ENCODE results near the gene KIAA1614.

KIAA1614 gene

DNA sequence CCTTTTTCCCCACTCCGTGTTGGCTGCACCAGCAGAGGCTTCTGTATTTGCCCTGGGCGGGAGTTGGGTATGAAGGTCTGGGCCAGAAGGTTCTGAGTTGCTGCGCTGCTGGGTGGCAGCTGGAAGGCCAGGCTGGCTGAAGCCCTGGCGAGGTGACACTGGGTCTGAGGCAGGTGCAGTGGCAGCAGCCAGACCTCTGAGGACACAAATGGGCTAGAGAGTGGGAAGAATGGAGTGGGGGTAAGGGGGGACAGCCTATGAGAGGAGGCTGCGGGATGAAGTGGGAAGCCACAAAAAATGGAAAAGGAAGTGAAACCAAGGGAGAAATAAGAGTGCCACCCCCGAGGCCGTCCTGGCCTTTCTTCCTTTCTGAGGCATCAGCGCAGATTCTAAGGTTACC lies 56.7 kb downstream of the KIAA1614 start:
- DNase-seq, result no peak
- in situ Hi-C loops (cut with HindIII; ENCODE audit: low pct_ligation_motif_present, low pct_unique_long_range_greater_than_20kb, low sequenced_read_pairs), result no loop called here

DNA sequence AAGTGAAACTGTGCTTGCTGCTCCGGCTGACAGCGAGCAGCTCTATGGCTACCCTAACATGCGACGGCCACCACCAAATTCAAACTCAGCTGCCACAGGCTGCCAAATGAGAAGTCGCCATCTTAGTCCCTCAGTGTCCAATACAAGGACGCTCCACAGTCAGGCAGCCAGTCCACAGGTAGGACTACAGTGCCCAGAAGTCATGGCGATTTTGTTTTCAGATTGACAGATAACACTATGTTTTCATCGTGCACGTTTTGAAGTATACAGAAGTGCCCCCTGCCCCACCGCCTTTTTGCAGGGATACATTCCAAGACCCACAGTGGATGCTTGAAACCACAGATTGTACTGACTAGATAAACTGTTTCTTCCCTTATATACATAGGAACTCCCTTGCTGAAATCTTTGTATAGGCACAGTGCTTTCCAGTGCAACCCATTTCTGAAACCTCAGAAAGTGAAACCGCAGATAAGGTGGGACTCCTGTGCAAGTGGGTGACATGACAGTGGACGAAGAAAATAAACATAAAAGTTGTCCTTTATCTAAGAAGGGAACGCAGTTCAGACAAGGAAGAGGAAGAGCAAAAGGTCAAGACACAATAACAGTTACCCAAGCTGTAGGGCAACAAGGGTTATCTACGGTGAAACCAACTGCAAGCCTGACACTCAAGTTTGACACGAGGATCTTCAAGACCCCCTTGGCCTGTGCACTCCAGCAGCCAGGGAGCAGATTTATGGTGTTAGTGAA lies 57.8 kb downstream of the KIAA1614 start:
- no peak for DNase-seq
- in situ Hi-C loops (cut with HindIII; ENCODE audit: low pct_ligation_motif_present, low pct_unique_long_range_greater_than_20kb, low sequenced_read_pairs), result no loop called here

- in situ Hi-C loops (cut with HindIII; ENCODE audit: low pct_ligation_motif_present, low pct_unique_long_range_greater_than_20kb, low sequenced_read_pairs), result no loop called here
- no peak for DNase-seq
Measured at GRCh38 chr1:180971273-180971997, 58.7 kb downstream of the KIAA1614 start.

- in situ Hi-C loops (cut with HindIII; ENCODE audit: low pct_ligation_motif_present, low pct_unique_long_range_greater_than_20kb, low sequenced_read_pairs), result no loop called here
- no peak for DNase-seq
Measured at GRCh38 chr1:180973369-180973768, 60.7 kb downstream of the KIAA1614 start.

DNA sequence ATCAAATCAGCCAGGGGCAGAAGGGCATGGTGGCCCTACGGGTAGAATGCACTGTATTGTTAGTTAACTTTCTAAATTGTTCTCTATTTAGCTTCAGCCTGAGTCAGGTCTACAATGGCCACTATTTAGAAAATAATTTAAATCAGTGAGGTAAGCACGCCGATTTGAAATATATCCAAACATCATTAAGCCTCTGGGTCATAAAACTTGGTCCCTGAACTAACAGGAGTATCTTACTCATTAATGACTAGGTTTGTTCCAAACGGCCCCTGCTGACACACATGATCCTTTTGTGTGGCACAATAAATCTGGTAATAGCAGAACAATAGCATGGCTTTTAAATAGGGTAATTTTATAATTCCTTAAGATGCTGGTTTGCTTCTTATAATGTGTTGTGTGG lies 61.5 kb downstream of the KIAA1614 start:
- no peak for DNase-seq
- in situ Hi-C loops (cut with HindIII; ENCODE audit: low pct_ligation_motif_present, low pct_unique_long_range_greater_than_20kb, low sequenced_read_pairs), result no loop called here

GRCh38 chr1:180975551-180975950 lies 62.9 kb downstream of the KIAA1614 start:
- in situ Hi-C loops (cut with HindIII; ENCODE audit: low pct_ligation_motif_present, low pct_unique_long_range_greater_than_20kb, low sequenced_read_pairs), result no loop called here
- DNase-seq, result no peak

DNA sequence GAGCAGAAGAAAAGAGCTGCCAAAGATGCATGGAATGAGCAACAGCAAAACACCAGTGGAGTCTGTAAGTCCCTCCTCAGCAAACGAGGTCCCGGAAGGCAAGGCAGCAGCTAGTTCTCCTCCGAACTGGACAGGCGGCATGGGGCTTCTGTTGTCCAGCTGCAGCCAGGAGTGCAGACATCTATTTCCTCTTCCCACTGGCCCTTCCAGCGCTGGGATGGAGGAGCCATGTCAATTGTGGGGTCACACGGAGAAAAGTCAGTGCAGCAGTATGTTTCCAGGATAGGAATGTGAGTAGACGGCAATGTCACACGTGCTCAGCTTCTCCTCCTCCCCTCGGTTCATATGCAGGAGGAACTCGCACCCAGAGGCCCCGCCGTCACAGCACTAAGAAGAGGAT lies 63.5 kb downstream of the KIAA1614 start:
- in situ Hi-C loops (cut with HindIII; ENCODE audit: low pct_ligation_motif_present, low pct_unique_long_range_greater_than_20kb, low sequenced_read_pairs), result no loop called here
- DNase-seq, result no peak

DNA sequence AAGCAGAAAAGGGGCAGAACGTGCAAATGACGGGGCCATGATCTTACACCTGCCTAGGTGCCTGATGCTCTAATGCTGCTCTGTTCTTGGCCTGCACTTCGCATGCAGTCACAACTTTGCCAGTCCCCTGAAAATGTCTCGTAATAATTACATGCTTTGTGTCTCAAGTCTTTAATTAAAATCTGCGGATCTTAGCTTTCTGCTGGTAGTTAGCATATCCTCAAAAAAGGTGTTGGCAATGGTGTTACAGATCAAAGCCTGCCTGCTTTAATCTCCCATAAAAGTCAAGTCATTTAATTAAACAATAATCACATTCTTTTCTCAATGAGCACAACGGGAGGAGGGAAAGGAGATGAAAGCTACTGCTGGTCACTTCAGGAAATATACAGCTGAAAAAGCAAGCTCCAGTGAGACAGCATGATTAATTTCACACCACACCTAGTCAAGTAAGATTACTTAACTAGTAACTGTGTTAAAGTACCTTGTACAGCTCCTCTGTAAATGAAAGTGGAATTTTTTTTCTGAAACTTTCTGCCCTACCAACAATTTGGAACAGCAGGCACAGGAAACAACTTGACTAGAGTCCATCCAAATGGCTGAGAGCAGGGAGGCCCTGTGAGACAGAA lies 64.1 kb downstream of the KIAA1614 start:
- DNase-seq, result no peak
- in situ Hi-C loops (cut with HindIII; ENCODE audit: low pct_ligation_motif_present, low pct_unique_long_range_greater_than_20kb, low sequenced_read_pairs), result no loop called here

DNA sequence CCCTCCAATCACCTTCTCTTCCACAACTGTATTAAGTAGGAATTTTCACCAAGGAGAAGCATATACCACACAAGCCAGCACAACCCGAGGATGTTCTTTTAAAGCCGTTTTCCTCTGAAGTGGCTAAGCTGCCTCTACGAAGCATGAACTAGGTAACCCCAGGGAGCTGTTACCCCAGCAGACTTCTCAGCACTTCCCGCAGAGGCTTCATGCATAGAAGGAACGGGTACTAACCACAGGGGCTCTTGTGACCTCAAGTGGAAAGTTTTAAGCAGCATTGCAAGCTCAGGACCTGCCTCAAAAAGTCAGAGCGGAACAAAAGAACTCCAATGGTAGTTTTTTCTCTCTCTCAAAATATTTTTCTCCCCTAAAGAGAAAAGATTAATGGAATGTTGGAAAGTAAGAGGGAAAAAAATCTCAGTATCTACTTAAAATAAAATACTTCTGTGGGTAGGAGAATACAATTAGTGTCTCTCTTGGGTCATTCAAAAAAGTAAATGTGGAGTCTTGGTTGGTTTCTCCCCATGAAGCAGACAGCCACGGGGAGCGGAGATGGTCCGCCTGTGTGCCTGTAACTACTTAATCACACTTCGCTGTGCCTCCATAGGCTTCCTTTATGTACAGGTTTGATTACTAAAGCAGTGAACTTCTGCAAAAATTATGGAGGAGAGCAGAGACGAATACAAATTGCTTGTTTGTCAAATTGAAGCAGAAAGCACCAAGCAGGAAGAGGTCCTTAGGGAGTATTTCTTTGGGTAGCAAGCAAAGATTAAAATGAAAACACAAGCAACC lies 69.1 kb downstream of the KIAA1614 start:
- in situ Hi-C loops (cut with HindIII; ENCODE audit: low pct_ligation_motif_present, low pct_unique_long_range_greater_than_20kb, low sequenced_read_pairs), result no loop called here
- no peak for DNase-seq

DNA sequence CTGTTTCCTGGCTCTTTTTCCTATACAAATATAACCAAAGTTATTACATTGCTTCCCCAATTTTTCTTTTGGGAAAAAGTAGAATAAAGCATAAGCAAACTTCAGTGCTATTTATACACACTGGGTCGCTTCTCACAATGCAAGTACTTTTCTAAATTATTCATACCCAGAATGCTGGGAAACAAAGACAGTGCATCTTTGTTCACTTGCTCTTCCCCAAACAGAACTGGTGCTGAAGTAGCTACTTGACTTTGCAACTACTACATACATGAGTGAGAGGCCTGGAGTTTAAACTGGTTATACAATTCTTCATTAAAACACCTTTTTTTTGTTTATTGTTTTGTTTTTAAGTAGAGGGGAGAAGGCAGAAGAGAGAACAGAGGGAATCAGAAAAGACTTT lies 69.7 kb downstream of the KIAA1614 start:
- in situ Hi-C loops (cut with HindIII; ENCODE audit: low pct_ligation_motif_present, low pct_unique_long_range_greater_than_20kb, low sequenced_read_pairs), result no loop called here

GRCh38 chr1:180988253-180988752 lies 75.6 kb downstream of the KIAA1614 start:
- in situ Hi-C loops (cut with HindIII; ENCODE audit: low pct_ligation_motif_present, low pct_unique_long_range_greater_than_20kb, low sequenced_read_pairs), result no loop called here

More for the DNA sequence above, 69.7 kb downstream of the KIAA1614 start:
- no peak for DNase-seq

GRCh38 chr1:180994262-180994661 lies 81.6 kb downstream of the KIAA1614 start:
- in situ Hi-C loops (cut with HindIII; ENCODE audit: low pct_ligation_motif_present, low pct_unique_long_range_greater_than_20kb, low sequenced_read_pairs), result no loop called here
- DNase-seq, result no peak

More at GRCh38 chr1:180988253-180988752, 75.6 kb downstream of the KIAA1614 start:
- DNase-seq, result peak; percentile 36

- DNase-seq, result no peak
- in situ Hi-C loops (cut with HindIII; ENCODE audit: low pct_ligation_motif_present, low pct_unique_long_range_greater_than_20kb, low sequenced_read_pairs), result no loop called here
Measured at GRCh38 chr1:180997843-180998504, 85.3 kb downstream of the KIAA1614 start.
